HG03565 (cell line): Measurements from ENCODE around the gene NLRC5.
"Not testable (repeated sequence)": the region's sequence is repeated elsewhere in the genome, so short reads cannot be mapped to it uniquely, and the experiment has no call there.

ENCODE experiments used
- ATAC-seq: cut with Tn5 transposase; IDR thresholded peaks from one replicate; pipeline ENCODE4 v1.9.1; 2021; ENCODE audit warnings: mild to moderate bottlenecking, moderate library complexity; ENCODE audit not compliant: unreplicated experiment

NLRC5 gene

DNA sequence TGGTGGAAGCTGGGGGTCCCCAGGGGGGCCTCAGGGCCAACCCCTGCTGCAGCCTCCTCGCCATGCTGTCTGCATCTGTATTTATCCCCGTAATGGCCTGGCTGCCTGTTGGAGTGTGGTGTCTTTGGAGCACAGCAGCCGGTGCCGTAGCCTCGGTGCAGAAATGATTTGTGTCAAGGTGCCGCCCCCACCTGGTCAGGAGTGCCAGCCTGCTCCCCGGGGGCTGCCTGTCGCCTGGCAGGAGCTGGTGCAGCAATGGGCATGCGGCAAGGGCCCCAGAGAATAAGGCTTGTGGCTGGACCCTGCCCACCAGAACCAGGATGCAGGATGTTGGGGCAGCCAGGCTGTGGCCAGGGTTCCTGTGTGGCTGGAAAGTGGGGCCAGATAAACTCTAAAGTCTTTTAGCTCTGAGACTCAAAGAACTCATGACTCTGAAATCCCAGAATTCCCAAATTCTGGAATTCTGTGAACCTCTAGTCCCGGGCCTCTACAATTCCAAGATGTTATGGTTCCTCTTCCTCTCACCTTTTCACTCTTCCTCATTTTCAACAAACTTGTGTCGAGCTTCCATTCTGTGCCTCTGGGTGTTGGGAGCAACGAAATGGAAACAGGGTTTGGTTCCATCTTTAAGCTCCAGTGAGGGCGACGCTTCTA, 109.0 kb downstream of the NLRC5 start:
- ATAC-seq = no peak

GRCh38 chr16:57099965-57100364, 110.6 kb downstream of the NLRC5 start:
- not testable (repeated sequence) for ATAC-seq

DNA sequence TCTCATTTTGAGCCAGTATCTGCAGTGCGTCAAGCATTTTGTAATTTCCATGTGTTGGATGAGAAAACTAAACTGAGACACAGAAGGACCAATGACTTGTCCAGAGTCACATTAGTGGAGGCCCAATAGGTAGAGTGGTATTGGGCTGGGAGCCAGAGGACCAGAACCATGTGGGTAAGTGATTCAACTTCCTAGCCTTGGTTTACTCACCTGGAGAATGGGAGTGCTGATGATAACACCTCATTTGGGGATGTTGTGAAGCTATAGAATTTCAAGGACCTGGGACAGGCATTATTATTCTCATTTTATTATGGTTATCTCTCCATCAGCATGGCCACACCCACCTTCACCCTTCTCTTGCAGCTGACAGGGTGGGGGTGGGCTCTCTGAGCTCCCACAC, 111.1 kb downstream of the NLRC5 start:
- no peak for ATAC-seq

DNA sequence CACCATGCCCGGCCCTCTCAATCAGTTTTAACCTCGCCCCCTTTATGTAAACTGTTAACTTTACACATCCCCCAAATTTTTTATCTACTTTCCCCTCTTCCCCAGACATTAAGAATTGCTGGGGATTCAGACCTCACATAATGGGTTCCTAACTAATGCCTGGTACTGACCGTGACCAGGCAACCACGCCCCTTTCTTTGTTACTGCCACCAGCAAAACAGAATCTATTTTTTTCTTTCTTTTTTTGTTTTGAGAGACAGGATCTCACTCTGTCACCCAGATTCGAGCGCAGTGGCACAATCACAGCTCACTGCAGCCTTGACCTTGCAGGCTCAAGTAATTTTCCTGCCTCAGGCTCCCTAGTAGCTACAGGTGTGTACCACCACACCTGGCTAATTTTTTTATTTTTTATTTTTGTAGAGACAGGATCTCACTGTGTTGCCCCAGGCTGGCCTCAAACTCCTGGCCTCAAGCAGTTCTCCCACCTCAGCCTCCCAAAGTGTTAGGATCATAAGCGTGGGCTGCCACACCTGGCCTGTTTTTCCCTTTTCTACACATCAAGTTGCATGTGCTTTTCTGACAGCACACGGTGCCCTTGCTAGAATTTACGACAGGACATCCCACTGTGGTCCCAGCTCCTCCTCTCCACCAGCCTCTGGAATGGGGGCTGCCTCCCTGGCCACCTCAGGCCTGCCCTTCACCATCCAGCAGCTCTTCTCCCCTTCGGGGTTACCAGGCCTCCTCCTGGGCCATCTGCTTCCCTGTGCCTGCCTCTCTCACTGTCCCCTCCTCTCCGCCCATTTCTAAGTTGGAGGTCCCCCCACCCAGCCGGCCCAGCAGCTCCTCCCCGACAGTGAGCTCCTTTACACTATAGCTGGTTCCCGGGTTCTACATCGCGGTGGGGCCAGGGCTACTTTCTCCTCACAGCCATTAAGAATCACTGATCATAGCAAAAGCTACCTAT, 113.8 kb downstream of the NLRC5 start:
- no peak for ATAC-seq

DNA sequence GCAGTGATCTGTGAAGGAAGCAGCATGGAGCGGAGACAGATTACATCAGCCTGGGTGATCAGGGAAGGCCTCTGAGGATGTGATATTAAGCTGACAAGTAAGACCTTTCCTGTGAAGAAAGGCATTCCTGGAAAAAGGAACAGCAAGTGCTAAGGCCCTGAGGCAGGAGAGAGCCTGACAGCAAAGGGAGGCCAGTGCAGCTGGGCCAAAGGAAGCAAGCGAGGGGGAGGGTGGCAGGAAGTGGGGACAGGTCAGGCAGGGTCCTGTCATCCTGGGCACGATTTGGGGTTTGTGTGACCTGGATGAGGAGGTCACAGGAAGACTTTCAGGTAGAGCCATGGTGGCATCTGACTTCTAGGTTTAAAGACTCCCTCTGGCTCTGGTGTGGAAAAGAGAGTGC, 115.3 kb downstream of the NLRC5 start:
- ATAC-seq = no peak

- ATAC-seq = no peak
Observed at GRCh38 chr16:57105184-57105583, 115.8 kb downstream of the NLRC5 start.

DNA sequence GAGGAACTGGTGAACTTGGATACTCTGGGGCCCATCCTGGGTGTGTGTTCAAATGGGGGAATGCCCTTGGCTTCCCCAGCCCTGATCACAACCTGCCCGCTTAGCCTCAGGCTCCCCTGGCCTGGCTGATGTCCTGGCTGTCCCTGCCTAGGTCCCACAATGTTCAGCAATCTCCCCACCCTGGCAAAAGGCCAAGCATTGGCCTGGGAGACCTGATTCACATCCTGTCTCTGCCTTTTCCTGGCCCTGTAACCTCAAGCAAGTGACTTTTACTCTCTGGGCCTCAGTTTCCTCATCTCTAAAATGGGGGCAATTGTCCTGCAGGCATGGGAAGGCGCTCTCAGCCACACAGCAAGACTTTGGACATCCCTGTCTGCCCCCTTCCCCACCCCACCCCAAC, 117.4 kb downstream of the NLRC5 start:
- no peak for ATAC-seq

DNA sequence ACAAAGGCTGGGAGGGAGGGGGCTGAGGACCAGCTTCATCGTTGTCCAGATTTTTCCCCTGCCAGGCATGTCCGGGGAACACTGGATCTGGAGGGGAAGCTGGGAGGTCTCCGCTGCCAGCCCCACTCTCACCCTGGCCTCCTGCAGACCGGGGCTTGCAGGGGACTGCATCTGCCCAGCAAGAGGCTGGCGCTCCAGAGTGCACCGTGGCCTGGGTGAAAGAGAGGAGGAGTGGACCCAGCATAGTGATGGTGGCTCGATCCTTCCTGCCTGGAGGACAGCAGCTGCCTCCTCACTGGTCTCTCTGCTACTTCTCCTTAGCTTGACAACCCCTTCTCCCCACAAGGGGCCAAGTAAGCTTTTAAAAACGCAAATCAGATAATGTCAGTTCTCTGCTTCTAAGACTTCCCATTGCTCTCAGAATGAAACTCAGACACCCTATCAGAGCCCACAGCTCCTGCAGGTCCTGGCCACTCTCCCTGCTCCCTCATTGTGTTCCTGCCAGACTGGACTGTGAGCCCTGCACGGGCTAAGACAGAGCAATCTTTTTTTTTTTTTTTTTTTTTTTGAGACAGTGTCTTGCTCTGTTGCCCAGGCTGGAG, 118.1 kb downstream of the NLRC5 start:
- ATAC-seq = no peak

GRCh38 chr16:57108432-57108831, 119.1 kb downstream of the NLRC5 start:
- ATAC-seq = no peak

- ATAC-seq = not testable (repeated sequence)
Observed at GRCh38 chr16:57109259-57110105, 120.1 kb downstream of the NLRC5 start.

DNA sequence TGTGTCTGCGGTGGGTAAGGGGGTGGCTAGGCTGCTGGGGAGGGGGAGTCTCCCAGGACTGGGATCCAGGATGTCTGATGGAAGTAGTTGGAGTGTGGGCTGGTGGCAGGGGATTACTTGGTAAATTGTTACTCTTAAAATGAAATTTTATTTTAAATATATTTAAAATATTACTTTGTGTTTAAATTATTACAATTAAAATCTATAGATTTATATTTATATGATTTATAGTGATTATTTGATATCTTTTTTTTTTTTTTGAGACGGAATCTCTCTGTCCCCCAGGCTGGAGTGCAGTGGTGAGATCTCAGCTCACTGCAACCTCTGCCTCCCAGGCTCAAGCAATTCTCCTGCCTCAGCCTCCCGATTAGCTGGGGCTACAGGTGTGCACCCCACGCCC, 121.6 kb downstream of the NLRC5 start:
- no peak for ATAC-seq

DNA sequence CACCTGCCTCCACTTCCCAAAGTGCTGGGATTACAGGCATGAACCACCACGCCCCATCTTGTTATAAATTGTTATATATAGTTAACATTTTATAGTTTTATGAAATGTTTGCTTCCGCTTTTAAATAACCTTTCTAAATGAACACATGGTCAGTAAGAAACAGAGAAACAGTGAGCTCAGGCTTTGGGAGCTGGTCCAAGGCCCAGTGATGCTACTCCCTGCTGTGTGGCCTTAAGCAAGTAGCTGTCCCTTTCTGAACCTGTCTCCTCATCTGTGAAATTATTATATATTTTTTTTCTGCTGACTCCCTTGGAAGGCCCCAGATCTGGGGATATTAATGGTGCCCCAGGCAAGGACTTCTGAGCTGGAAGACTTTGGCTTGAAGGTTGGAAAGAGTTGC, 122.1 kb downstream of the NLRC5 start:
- no peak for ATAC-seq

DNA sequence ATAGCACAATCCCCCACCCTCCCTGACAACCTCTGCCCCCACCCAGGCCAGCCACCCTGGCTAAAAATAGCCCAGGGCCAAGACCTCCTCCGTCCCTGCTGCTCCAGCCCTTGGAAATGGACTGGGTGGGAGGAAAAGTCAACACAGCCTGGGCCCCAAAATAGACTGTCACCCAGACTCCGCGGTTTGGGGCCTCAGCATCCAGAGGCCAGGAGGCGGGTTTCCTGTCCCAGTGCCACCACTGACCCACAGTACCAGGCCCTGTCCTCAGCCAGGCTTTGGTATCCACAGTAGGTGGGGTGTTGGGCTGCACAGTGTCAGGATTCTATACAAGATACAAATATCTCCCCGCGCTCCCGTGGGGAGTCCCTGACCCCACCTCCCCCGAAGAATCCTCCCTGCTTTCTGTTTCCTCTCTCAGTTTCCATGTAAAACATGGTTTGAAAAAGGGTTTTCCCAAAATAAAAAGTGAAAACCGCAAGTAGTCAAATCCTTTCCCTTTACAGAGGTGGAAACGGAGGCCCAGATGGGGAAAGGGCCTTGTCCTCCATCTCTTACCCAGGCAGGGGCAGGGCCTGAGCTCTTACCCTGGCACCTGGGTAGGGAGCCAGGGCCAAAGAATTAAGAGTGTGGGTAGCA, 123.2 kb downstream of the NLRC5 start:
- ATAC-seq = no peak

DNA sequence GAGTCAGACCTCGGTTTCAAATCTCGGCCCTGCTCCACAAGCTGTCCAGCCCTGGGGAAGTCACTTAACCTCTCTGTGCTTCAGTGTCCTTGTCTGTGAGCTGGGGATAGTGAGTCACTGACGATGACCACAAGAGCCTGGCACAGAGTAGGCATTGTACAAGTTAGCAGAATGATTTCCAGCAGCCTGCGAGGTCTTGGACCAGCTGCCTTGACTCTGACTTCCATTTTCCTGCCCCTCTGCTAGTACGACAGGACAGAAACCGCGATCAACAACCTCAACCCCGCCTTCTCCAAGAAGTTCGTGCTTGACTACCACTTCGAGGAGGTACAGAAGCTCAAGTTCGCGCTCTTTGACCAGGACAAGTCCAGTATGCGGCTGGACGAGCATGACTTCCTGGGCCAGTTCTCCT, 123.7 kb downstream of the NLRC5 start:
- no peak for ATAC-seq

GRCh38 chr16:57113664-57114063, 124.3 kb downstream of the NLRC5 start:
- ATAC-seq = no peak

GRCh38 chr16:57115168-57115513, 125.8 kb downstream of the NLRC5 start:
- ATAC-seq = no peak

DNA sequence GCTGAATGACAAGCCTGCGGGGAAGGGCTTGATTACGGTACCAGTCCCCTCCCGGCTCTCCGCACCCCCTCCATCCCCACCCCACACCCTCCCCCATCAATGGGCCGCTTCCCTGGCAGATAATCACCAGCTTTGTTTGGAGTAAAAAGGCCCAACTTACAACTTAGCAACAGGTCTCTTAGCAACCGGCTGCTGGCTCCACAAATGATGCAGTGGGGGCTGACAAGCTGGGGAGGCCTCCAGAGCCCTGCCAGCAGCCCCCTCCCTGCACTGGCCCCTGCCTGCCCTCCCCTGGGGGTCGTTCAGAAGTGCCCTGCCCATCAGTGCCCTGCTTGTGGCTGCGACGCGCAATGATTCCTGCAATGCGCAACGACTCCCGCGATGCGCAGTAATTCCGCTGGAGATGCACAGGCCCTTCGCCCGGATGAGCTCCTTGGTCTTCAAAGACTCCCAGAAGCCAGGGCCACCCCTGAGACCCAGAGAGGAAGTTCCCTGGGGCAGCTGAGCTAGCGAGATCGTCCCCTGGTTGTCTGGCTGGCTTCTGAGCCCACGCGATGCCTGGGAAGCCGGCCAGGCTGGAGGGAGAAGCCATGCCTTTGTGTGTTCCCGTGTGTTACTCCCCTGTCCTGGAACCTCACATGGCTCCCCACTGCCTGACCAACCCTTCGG, 126.3 kb downstream of the NLRC5 start:
- no peak for ATAC-seq

DNA sequence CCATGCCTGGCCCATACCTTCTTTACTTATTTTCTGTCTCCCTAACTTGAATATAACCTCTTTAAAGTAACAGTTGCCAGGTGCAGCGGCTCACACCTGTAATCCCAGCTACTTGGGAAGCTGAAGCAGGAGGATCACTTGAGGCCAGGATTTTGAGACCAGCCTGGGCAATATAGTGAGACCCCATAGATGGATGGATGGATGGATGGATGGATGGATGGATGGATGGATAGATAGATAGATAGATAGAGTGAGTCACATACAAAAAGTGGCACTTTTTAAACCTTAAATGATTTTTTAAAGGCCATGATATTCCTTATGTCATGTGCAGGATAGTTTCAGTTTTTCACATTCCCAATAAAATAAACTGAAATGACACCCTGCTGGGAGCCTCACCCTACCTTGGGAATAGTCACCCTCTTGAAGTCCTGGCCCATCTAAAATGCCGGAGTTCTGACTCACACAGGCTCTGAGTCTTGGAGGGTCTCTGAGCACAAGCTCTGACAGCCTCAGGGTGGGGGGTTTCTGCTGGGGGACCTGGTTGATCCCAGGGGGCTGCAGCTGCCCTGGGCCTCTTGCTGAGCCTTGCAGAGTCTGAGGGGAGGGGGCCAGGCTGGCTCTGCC, 129.2 kb downstream of the NLRC5 start:
- no peak for ATAC-seq

DNA sequence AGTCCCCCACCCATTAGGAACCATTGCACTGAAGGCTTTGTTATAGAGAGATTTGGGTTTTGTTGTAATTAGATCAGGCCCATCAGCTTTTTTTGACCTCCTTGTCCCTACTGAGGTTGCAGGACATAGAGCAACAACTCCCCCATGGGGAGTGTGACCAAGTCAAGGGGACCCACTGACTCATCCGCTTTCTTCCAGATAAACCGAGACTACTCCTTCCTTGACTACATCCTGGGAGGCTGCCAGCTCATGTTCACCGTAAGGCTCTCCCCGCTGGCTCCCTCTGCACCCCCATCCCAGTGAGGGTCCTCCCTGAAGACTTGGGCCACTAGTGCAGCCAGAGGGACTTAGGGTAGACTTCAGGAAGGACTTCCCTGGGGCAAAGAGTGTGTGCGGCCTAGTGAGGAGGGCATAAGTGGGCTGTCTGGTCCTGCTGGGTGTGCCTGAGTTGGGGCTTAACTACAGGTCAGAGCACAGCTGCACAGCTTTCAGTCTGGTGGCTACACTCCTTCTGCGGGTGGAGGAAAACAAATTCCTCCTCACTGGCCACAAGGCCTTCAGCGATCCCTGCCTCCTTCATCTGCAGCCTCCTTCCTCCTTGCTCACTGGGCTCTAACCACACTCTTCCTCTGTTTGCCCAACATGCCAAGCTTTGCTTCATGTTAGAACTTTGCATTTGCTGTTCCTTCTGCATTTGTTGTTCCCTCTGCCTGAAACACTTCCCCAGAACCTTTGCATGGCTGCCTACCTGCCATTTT, 134.0 kb downstream of the NLRC5 start:
- no peak for ATAC-seq
